GM18870 (cell line): Measurements from ENCODE around the gene SP100.
"Not testable (repeated sequence)": the region's sequence is repeated elsewhere in the genome, so short reads cannot be mapped to it uniquely, and the experiment has no call there.

Source experiments
- ATAC-seq: cut with Tn5 transposase; IDR thresholded peaks from one replicate; pipeline ENCODE4 v1.9.1; 2021; ENCODE audit warnings: moderate library complexity; ENCODE audit not compliant: unreplicated experiment

The SP100 gene

DNA sequence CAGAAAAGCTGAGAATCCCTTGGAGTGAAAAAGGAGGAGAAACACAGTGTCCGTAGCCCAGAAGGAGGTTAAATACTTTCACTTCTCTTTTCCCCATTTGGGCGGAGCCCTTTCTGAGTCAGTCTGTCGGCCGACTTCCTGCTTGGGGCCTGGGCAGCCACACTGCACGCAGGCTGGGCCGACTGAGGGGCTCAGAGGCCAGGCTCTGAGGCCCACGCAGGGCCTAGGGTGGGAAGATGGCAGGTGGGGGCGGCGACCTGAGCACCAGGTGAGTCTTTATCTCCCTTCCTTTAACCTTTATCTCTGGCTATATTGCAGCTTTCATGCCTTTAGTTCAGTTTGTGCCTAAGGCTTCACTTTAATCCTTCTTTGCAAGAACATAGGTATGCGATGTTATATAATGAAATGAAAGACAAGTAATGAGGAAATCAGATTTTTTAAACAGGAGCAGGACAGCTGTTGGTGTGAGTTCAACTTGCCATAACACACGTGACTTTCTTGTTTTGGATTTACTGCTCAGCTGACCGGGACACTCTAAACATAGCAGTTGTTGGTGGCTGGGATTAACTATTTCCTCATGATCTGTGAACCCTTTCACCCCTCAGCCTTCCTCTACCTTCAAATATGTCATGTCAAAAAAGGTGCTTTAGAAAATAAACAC, at the start of gene SP100:
Gene SP100, plus strand, starts transcription at position 141 of the 661 bp plus-strand sequence. Its CDS starts 96 bp downstream, at position 237.
- ATAC-seq, result peak; percentile 80

DNA sequence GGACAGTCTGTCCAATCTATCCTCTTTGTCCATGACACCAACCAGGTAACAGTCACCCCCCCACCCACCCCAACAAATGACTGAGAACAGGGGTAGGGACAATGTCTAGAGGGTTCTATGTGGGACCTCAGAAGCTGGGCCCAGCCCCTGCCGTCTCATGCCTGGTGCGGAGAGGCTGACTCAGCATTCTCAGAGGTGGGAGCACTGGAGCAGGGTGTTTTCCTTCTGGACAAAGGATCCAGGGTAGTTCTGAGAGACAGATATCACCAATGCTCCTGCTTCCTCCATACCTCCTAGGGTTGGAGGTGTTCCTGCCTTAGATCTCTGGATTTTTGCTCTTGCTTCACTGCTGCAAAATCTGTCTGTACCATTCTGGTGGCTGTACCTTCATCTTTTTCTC, 33.9 kb upstream of the SP100 start:
- ATAC-seq, result no peak

DNA sequence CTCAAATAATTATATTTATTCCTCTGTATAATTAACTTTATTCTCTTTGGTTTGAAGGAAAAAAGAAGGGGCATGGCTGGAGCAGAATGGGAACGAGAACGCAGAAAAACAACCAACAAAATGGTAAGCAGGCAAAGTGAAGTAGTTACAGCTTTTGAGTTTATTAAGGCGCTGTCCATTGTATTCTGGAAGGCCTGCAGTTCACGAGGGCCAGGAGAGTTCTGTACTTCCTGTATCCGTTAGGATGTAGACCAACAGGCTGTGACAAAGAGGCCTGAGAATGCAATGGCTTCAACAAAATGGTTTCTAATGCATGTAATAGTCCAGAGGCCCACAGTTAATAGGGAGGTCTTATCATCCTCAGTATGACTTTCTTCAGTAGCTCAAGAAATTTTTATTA, 32.5 kb upstream of the SP100 start:
- no peak for ATAC-seq

DNA sequence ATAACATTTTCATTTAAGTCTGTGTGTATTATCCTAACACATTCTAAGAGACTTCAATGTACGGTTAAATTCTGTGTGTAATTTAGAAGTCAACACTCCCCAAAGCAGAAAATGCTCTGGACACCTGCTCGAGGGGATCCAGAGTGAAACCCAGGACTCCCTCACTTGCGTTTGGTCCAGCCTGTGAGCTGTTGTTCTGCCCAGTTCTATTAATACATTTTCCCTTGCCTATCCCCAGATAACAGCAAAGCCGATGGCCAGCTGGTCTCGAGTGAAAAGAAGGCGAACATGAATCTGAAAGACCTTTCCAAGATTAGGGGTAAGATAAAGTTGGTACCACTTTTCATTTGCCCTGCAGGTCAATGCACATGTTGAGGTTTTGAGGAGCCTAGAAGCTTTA, 31.0 kb upstream of the SP100 start:
- no peak for ATAC-seq

DNA sequence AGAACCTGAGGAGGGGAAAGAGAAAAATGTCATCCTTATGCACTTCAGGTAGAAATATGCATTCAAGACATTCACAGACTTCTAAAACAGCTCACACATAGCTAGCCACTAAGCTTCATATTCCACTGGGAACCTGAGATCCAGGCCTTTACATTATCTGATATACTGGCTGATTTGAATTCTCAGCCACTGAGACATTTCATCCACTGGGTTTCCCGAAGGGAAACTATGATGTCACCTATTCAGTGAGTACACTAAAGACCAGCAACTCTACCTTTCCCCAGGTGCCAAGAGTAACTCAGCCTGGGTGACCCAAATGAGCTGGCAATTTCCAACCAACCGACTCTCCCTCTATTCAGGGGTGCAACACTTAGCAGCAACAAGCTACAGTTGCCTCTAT, 21.7 kb upstream of the SP100 start:
- ATAC-seq, result no peak

DNA sequence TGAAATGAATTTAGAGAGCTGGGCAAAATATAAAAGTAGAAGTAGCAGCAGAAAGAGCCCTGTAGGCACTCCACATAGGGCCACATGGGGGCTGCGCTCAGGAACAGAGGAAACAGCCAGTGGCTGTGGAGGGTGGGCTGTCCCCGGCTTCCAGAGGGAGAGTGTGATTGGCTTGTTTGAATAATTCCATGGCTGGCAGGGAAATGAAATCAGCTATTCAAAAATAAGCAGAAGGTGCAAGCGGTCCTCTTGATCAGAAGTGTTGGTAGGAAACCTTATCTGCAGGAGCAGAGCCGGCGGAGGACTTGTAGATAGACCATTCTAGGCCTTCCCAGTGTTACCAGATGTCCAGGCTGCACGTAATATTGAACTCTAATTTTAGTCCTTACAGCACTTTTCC, 17.3 kb upstream of the SP100 start:
- ATAC-seq, result not testable (repeated sequence)

DNA sequence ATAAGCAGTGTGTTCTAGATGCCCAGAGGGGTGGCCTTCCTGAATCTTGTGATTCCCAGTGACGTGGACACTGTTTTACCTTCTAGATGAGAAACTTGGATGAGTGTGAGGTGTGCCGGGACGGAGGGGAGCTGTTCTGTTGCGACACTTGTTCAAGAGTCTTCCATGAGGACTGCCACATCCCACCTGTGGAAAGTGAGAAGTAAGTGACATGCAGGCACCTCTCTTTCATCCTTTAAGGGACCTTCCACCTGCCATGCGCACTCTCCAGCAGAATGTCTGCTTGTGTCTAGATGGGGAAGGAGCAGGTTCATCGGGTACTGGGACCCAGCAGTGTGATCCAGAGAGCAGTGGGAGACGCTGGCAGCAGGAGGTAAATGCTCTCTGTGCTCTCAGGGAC, 16.0 kb upstream of the SP100 start:
- no peak for ATAC-seq

DNA sequence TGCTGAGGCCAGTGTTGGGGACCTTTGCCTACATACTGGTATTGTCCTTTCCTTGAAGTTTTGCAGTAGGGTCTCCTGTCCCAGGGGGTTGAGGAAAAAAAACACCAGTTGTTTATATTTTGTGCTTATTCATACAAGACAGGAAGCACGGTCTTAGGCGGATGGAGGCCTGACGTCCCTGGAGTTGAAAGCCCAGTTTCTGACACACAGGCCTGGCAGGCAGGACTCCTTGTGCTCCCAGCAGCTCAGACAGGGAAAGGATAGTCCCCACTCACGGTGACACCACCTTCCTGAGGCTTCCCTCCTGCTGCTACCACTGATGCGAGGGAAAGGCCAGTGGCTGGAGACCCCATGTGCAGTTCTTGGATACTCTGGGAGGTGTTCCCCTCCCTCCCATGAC, 15.5 kb upstream of the SP100 start:
- ATAC-seq, result no peak

DNA sequence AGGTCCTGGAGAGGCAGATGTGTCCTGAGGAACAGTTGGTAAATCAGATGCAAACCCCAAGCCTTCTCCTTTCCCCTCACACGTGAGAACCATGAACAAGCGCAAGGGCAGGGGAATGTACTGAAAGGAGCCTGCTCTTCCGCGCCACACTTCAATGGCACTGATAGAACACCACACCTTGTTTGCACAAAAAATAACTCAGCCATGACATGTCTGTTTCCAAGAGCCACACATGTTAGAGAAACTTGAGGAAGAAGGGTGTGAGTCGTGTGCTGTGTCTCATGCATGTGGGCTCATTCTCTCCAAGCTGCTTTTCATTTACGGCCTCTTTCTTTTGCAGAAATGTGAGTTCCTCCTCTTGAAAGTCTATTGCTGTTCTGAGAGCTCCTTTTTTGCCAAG, 15.0 kb upstream of the SP100 start:
- ATAC-seq, result not testable (repeated sequence)

DNA sequence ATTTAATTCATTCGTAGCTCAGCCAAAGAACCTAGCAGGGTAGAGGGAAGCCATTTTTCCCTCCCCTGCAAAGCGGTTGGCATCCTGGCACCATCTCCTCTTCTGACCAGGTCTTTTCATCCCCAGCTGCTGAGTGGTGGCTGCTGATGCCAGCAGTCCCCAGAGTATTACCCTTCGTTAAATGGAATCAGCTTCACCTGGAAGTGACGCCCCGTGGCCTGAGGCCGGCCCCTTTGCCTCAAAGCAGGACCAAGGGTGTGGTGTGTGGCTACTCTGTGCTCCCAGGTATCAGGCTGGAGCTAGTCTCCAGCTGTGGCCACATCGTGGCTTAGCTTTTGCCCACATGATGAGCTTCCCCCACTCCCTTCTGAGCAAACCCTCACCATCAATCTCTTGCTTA, 12.3 kb upstream of the SP100 start:
- ATAC-seq, result no peak

DNA sequence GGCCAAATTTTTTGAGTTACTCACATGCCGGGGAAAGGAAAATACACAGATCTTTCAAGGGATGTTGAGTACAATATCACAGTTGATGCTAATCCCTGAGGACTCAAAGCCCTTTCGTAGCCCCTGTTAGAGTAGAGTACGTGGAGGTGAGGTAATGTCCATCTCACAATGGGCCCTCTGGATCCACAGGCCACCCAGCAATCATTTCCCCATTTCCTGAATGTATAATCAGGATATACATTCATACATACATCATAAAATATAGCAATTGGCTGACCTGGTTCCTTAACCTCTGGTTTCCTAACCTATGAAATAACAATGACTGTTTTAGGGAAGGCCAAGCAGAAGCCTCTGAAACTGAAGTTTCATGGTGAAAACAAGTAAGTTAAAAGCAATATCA, 10.2 kb upstream of the SP100 start:
- ATAC-seq, result no peak

DNA sequence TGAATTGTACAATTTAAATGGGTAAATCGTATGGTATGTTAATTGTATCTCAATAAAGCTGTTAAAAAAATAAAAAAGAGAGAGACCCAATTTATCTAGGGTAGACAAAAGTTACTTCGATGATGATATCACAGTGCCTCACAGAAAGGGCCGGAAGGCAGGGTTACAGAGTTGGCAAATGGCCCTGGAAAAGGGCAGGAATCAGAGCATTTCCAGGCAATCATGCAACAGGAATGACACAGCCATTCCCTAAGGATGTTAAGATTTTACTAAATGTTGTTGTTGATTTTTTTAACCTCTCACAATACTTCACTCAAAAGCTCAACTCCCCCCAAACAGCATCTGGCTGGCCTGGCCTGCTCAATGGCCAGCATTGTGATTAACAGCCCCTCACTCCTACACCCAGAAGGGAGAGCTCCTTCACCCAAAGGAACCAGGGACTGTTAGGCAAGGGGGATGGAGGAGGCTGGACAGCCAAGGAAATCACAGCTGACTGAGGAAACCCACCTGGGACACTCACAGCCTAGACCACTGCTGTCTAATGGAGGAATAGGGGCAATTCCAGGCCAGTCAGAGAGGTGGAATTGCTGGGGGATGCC, 7.7 kb upstream of the SP100 start:
- ATAC-seq, result no peak

DNA sequence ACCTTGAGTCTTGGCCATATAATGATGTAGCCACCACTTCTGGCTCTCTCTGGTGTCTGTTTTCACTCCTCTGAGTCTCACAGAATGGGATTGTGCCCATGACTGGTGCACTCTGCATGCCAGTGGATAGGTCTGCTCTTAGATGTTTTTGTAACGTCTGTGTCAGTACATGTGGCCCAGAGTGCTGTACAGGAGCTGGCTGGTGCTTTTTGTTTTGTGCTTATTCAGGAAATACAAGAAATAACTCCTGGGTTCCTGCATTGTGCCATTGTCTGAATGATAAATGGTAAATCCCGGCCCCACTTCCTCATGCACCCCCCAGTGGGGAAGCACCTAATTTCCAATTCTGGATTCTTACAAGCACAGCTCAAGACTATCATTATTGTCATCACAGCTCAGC, 6.7 kb upstream of the SP100 start:
- ATAC-seq, result not testable (repeated sequence)

DNA sequence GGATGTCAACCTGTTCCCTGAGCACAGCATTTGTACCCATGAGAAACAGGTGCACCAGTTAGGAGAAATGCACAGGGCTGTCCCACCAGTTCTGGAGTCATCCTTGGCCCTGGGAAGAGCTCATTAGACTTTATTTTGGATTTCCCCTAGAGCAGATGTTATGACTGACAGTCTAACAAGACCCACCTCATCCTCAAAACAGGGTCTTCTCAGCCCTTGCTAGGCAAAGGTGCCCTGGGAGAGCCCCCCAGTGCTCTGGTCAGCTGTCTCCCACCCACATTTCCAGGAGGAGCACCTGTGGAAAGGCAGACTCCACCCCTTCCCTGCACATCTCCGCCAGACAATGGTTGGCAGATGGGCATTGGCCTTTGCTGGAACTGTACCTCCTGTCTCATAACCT, 5.7 kb upstream of the SP100 start:
- ATAC-seq, result no peak

DNA sequence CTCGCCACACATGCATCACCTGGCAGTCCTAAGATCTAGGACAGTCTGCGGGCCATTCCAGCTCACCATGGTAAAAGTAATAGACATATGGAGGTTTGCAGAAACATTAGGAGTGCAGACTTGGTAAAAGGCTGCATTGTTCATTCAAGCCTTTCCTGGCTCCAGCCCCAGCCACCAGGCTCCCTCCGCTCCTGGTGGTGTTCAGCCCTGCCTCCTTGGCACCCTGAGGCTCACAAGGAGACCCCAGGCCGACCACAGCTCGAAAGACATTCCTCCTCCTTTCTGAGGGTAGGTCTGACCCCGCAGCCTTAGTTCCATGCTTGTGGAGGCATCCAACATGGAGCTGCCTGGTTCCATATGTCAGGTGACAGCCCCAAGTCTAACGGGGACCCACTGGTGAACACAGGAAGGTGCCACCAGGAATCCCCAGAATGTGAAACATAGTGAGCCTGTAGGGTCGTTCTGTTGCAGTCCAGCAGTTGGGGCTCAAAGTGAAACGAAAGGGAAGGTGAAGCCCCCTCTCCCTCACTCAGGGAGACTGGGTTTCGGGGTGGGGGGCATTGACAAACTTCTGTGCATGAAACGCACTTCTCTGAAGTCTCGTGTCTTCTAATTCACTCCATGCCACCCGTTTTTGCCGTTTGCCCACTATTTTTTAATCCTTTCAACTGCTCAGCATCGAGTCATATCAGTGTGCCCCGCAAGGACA, 5.0 kb upstream of the SP100 start:
- no peak for ATAC-seq

DNA sequence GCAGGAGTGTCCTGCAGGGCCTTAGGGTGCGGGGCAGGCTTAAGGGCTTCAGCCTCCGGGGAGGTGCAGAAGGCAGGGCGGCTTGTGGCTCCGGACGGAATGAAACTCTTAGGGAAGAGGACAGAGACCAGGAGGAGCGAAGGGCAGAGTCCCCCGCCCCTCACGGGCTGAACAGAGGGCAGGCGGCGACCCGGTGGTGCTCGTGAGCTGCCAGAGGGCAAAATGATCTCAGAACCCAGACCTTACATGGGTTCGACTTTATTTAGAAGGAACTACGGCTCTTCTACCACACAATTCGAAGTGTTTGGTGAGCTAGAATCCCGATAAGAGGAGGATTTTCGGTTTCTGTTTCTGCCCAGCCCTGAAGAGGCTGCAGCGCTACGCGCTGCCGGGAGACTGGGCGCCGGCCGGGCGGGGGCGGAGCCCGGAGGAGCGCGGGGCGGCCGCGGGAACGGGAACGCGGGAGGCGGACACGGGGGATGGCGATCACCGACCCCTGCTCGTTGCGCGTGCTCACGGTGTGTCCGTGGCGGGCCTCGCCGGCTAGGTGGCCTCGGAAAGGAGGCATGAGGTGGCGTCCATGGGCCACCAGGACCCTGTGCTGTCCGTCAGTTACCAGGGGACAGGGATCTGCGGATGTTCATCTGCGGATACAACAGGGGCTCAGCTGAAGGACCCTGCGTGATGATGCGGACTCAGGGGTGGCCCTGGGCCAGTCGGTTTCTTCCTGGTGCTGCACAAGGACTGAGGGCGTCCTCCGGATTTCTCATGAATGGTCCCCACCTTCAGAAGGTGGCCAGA, 4.2 kb upstream of the SP100 start:
- ATAC-seq, result peak; percentile 42

DNA sequence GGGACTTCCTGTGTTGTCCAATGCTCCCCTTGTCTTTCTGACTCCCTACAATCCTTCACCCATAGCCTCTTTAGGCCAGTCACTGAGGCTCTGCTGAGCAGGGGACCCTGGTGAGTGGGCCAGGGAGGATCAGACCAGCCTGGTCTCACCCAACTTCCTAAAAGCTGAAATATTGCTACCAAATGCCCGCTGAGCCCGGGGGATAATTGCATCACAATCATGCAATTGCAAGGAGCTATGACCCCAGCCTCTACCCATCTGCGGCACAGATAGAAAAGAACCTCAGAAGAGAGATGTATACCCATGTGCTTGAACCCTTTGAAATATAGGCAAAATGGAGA, 3.7 kb upstream of the SP100 start:
- ATAC-seq, result no peak

DNA sequence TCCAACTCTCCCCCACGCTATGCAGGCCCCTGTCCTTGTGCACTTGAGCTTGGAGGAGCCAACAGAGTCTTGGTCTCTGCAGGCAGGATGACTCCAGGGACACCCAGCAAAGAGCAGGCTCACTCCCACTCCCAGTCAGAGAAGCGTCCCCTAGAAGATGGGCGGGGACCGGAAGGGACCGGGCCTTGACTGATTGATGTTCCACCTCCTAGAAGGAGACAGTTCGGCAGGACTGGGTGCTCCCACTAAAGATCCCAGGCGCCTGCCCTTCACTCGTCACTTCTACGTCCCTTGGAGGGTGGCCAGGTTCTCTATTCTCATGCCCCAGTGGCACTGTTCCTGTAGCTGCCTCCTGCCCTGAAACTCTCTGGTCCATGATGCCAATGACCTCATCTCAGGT, 3.2 kb upstream of the SP100 start:
- ATAC-seq, result no peak

DNA sequence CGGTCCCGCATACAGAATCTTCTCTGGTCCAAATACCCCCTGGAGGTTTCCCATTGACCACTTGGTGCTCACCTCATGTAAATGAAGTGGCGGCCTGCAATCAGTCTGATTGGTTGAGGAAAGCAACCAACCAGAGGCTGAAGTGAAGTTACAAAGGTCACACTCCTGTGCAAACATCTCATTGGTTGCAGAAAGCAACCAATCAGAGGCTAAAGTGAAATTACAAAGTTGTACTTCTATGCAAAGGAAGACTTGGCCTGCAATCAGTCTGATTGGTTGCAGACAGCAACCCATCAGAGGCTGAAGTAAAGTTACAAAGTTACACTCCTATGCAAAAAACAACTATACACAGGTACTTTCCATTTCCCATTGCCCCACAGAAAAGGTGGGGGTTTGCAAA, 2.5 kb upstream of the SP100 start:
- ATAC-seq, result no peak

DNA sequence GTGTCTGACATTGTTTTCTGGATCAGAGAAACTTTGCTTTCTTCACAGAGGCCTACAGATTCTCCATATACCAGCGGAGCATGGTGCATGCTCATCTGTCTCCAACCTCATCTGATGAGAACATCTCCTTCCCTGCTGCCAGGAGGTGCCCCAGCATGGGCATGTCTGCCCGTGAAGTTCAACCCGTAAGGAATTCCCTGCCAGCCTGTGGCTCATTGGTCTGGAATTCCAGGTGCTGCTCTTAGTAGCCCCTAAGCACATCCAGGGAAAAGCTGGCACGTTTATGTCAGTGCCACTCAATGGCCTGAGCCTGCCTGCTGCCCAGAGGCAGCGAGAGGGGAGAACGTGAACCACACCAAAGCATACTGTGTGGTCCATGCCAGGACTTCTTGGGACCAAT, 1.7 kb upstream of the SP100 start:
- no peak for ATAC-seq

DNA sequence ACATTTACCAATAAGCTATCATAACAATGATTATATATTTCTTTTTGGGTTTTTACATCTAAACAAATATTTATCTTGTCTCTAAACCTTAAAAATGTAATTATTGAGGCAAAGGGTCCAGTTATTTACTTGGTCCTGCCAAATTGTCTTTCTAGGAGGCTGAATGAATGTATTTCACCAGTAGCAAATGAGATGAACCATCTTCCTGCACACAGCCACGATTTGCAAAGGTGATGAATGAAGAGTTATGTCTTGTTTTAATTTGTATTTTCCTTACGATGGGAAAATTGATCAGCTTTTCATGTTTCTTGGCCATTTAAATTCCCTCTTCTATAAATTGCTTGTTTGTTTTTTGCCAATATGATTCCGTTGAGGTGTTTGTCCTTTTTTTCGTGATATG, 1.4 kb downstream of the SP100 start:
- no peak for ATAC-seq
